PC-3 (cell line): ENCODE measurements around the gene CCDC87.

Experiments used
- CTCF ChIP-seq: fragments of 300-600 bp; sonication (generic); conservative IDR thresholded peaks from 2 replicates; pipeline ENCODE4 v1.5.1; 2017; ENCODE audit warnings: antibody characterized with exemption, low read depth, mild to moderate bottlenecking, low read length
- EZH2 ChIP-seq: fragments of 300-600 bp; sonication (generic); IDR thresholded peaks from one replicate; pipeline ENCODE4 v1.6.1; 2017; ENCODE audit warnings: antibody characterized with exemption, mild to moderate bottlenecking, low read length; ENCODE audit not compliant: unreplicated experiment
- EZH2phosphoT487 ChIP-seq: fragments of 300-600 bp; sonication (generic); IDR thresholded peaks from 2 replicates; pipeline ENCODE4 v1.6.1; 2018; ENCODE audit warnings: mild to moderate bottlenecking, antibody characterized with exemption, low read length, borderline replicate concordance

DNA sequence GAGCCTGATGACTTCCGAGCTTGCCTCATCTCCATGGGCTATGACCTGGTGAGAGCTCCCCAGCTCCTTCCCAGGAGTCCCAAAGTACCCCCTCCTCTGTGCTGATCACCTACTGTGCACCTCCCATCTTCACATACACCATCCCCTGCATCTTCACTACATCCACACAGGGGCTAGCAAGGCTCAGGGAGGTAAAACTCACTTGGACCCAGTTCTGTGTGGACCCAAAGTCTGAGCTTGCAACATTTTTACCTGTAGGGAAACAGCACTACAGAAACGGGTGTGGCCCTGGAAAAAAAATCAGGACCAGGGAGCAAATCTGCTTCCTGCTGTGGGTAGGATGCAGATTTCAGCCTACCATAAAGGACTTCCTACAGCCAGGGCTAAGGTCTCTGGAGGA is 30.6 kb downstream of the CCDC87 start:
- TF ChIP-seq CTCF (no peak), EZH2 (no peak), EZH2phosphoT487 (no peak)
